SK-N-SH treated with all-trans-retinoic acid at 6 μM for 48 hours (cell line): ENCODE data around the gene RTL10.

Experiments
- CREB5 ChIP-seq: fragments of 250-450 bp; sonication (Bioruptor Pico); IDR thresholded peaks from 2 replicates; pipeline ENCODE4 v1.5.1; 2020; ENCODE audit warnings: low read depth, mild to moderate bottlenecking, moderate library complexity
- ESRRG ChIP-seq: fragments of 250-450 bp; sonication (Bioruptor Pico); IDR thresholded peaks from 2 replicates; pipeline ENCODE4 v1.6.1; 2021; ENCODE audit warnings: mild to moderate bottlenecking
- SNAI2 ChIP-seq: fragments of 250-450 bp; sonication (Bioruptor Pico); IDR thresholded peaks from 2 replicates; pipeline ENCODE4 v1.5.0; 2020; ENCODE audit warnings: mild to moderate bottlenecking, moderate library complexity
- ZFP3 ChIP-seq: fragments of 250-450 bp; sonication (Bioruptor Pico); IDR thresholded peaks from 2 replicates; pipeline ENCODE4 v1.5.0; 2020; ENCODE audit warnings: mild to moderate bottlenecking, moderate library complexity
- ZNF8 ChIP-seq: fragments of 450-650 bp; formaldehyde crosslinking; IDR thresholded peaks from 2 replicates; pipeline ENCODE4 v1.5.0; 2020; ENCODE audit warnings: mild to moderate bottlenecking, moderate library complexity
- TF ChIP-seq, protein P1 (sequence below): fragments of 250-450 bp; sonication (Bioruptor Pico); IDR thresholded peaks from 2 replicates; pipeline ENCODE4 v1.8.0; 2021; ENCODE audit warnings: low read depth, mild to moderate bottlenecking, moderate library complexity, borderline replicate concordance

GRCh38 chr22:19814428-19814827 lies 40.2 kb downstream of the RTL10 start:
- TF ChIP-seq, protein P1, sequence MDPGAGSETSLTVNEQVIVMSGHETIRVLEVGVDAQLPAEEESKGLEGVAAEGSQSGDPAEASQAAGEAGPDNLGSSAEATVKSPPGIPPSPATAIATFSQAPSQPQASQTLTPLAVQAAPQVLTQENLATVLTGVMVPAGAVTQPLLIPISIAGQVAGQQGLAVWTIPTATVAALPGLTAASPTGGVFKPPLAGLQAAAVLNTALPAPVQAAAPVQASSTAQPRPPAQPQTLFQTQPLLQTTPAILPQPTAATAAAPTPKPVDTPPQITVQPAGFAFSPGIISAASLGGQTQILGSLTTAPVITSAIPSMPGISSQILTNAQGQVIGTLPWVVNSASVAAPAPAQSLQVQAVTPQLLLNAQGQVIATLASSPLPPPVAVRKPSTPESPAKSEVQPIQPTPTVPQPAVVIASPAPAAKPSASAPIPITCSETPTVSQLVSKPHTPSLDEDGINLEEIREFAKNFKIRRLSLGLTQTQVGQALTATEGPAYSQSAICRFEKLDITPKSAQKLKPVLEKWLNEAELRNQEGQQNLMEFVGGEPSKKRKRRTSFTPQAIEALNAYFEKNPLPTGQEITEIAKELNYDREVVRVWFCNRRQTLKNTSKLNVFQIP (CRISPR knock-in tag), result no peak
- no peak for TF ChIP-seq SNAI2 (CRISPR knock-in tag)
- no peak for TF ChIP-seq ZFP3 (CRISPR knock-in tag)
- TF ChIP-seq ESRRG (CRISPR knock-in tag), result no peak
- no peak for TF ChIP-seq ZNF8
- no peak for TF ChIP-seq CREB5 (CRISPR knock-in tag)
